ENCODE data around the gene CRKL. TPM values are rescaled to one million over a fixed set of nuclear protein-coding genes. Genes with fewer than 3 reads are reported as not detected.

The CRKL gene
- polyA plus RNA-seq, 2 of the 4 experiments (the other 2 are of a cell fraction) = 21.4 to 22.8 TPM

GRCh38 chr22:20974336-20974955 lies 57.2 kb downstream of the CRKL start:
- no peak overlapping the region for H3K27ac ChIP-seq
- DNase-seq (ENCODE audit: low read depth in 1 of 2, low spot score in 1 of 2) = no peak
- ChIA-PET CTCF (interaction anchor here (1.0 to 3.6 kb wide), 4 partner anchors 10 to 89 kb away, joined by 3 to 24 read pairs (median 3); no protein-coding TSS in a partner anchor), POLR2A (interaction anchor here (1.7 kb wide), 1 partner anchor 8 kb away, joined by 8 read pairs; the partner anchor contains the start of gene LZTR1)
- H3K4me3 ChIP-seq = no peak overlapping the region
- H3K4me1 ChIP-seq = no peaks in the 10 kb centered on the region
- peaks cover 8% of the 10 kb centered on the region; the same call in 1 of the 3 replicates for H3K9me3 ChIP-seq
- FAIRE-seq = no peak
- WGBS (ENCODE audit: missing lambda C conversion rate) = 79% methylated on average over 15 of the region's 16 CpGs
- H3K4me2 ChIP-seq = no peak overlapping the region
- no peak for ATAC-seq
- no peak for TF ChIP-seq PBX3 (IDR thresholded peaks at IDR 0.05)
- no peak for TF ChIP-seq CHD2 (IDR thresholded peaks at IDR 0.05; ENCODE audit: low read length, partially characterized antibody)
- TF ChIP-seq RARB (CRISPR knock-in tag; IDR thresholded peaks at IDR 0.05) = no peak
- TF ChIP-seq NPAS2 (CRISPR knock-in tag; IDR thresholded peaks at IDR 0.05; ENCODE audit: borderline replicate concordance) = no peak
- no peak for TF ChIP-seq HES2 (IDR thresholded peaks at IDR 0.05)
- TF ChIP-seq BHLHE40 (IDR thresholded peaks at IDR 0.05; ENCODE audit: low read depth, low read length) = no peak
- TF ChIP-seq CTCF (IDR thresholded peaks at IDR 0.05) = no peak
- no peak for TF ChIP-seq HOXB13 (CRISPR knock-in tag; IDR thresholded peaks at IDR 0.05; ENCODE audit: low read depth)
- TF ChIP-seq ZSCAN20 (CRISPR knock-in tag; IDR thresholded peaks at IDR 0.05) = no peak
- no peak for TF ChIP-seq CEBPB (IDR thresholded peaks at IDR 0.05)
- TF ChIP-seq HOXA7 (CRISPR knock-in tag; IDR thresholded peaks at IDR 0.05) = no peak
- no peak for TF ChIP-seq NFE2L2 (conservative IDR thresholded peaks at IDR 0.05; ENCODE audit: low read length)
- TF ChIP-seq FOSB (CRISPR knock-in tag; IDR thresholded peaks at IDR 0.05) = no peak
- no peak for TF ChIP-seq BCL3 (IDR thresholded peaks at IDR 0.05)

GRCh38 chr22:20975541-20976290 lies 58.5 kb downstream of the CRKL start:
- no peak for DNase-seq (ENCODE audit: low read depth in 1 of 2, low spot score in 1 of 2)
- WGBS (ENCODE audit: missing lambda C conversion rate) = 72% methylated on average over 12 of the region's 14 CpGs
- ATAC-seq = no peak
- FAIRE-seq = no peak
- H3K4me1 ChIP-seq = no peaks in the 10 kb centered on the region
- H3K4me3 ChIP-seq = no peak overlapping the region
- H3K9me3 ChIP-seq = peaks cover 8% of the 10 kb centered on the region; the same call in 1 of the 3 replicates
- TF ChIP-seq SREBF2 (IDR thresholded peaks at IDR 0.05) = no peak
- ChIA-PET CTCF (interaction anchor here (0.6 to 1.4 kb wide), 5 partner anchors 14 to 198 kb away, joined by 3 to 4 read pairs (median 3); no protein-coding TSS in a partner anchor), POLR2A (interaction anchor here (0.8 kb wide), 1 partner anchor 17 kb away, joined by 3 read pairs; no protein-coding TSS in a partner anchor)
- no peak overlapping the region for H3K27ac ChIP-seq
- no peak overlapping the region for H3K4me2 ChIP-seq

- no peak for ATAC-seq
- Histone ChIP-seq H3K27ac (no peak overlapping the region), H3K9me3 (peaks cover 8% of the 10 kb centered on the region; the same call in 1 of the 3 replicates), H3K4me3 (no peak overlapping the region), H3K4me2 (no peak overlapping the region), H3K4me1 (peaks cover 5% of the 10 kb centered on the region; the same call in 2 of the 3 replicates)
- DNase-seq (ENCODE audit: low read depth in 1 of 2, low spot score in 1 of 2) = no peak
- 91% methylated on average over 12 of the region's 24 CpGs for WGBS (ENCODE audit: missing lambda C conversion rate)
- ChIA-PET CTCF (interaction anchor here (1.0 to 1.7 kb wide), 4 partner anchors 14 to 199 kb away, joined by 3 to 5 read pairs (median 4); no protein-coding TSS in a partner anchor), POLR2A (interaction anchor here (0.8 kb wide), 1 partner anchor 18 kb away, joined by 3 read pairs; no protein-coding TSS in a partner anchor)
- TF ChIP-seq RFX5 (IDR thresholded peaks at IDR 0.05) = no peak
- TF ChIP-seq CEBPB (IDR thresholded peaks at IDR 0.05) = no peak
- no peak for TF ChIP-seq FOXS1 (CRISPR knock-in tag; IDR thresholded peaks at IDR 0.05)
- no peak for FAIRE-seq
Observed at GRCh38 chr22:20976291-20976877, 59.2 kb downstream of the CRKL start.

All from A549 (cell line).